Measurements from ENCODE around the gene CDH3.
A peak's percentile ranks its signal among the peaks of the same experiment; 100 is the strongest.
"Not testable (repeated sequence)": the region's sequence is repeated elsewhere in the genome, so short reads cannot be mapped to it uniquely, and the experiment has no call there.

The CDH3 gene

GRCh38 chr16:68704232-68704867 lies 59.2 kb downstream of the CDH3 start:
- peak; percentile 89 for DNase-seq (ENCODE audit: low spot score)

GRCh38 chr16:68707340-68708152 lies 62.4 kb downstream of the CDH3 start:
- peak; percentile 82 for DNase-seq (ENCODE audit: low spot score)

- DNase-seq (ENCODE audit: low spot score): no peak
Observed at GRCh38 chr16:68710211-68710610, 65.1 kb downstream of the CDH3 start.

- DNase-seq (ENCODE audit: low spot score): no peak
Observed at GRCh38 chr16:68711421-68712139, 66.5 kb downstream of the CDH3 start.

- no peak for DNase-seq (ENCODE audit: low spot score)
Observed at GRCh38 chr16:68713361-68713760, 68.3 kb downstream of the CDH3 start.

GRCh38 chr16:68715471-68715870 lies 70.4 kb downstream of the CDH3 start:
- no peak for DNase-seq (ENCODE audit: low spot score)

GRCh38 chr16:68716516-68716915 lies 71.4 kb downstream of the CDH3 start:
- not testable (repeated sequence) for DNase-seq (ENCODE audit: low spot score)

- DNase-seq (ENCODE audit: low spot score): no peak
Observed at GRCh38 chr16:68717684-68718083, 72.6 kb downstream of the CDH3 start.

GRCh38 chr16:68718590-68718989 lies 73.5 kb downstream of the CDH3 start:
- DNase-seq (ENCODE audit: low spot score): no peak

GRCh38 chr16:68719993-68720489 lies 74.9 kb downstream of the CDH3 start:
- no peak for DNase-seq (ENCODE audit: low spot score)

- no peak for DNase-seq (ENCODE audit: low spot score)
Observed at GRCh38 chr16:68722119-68723024, 77.3 kb downstream of the CDH3 start.

- no peak for DNase-seq (ENCODE audit: low spot score)
Observed at GRCh38 chr16:68724797-68725196, 79.7 kb downstream of the CDH3 start.

- DNase-seq (ENCODE audit: low spot score): no peak
Observed at GRCh38 chr16:68728523-68728922, 83.4 kb downstream of the CDH3 start.

- no peak for DNase-seq (ENCODE audit: low spot score)
Observed at GRCh38 chr16:68731637-68732036, 86.5 kb downstream of the CDH3 start.

- DNase-seq (ENCODE audit: low spot score): peak; percentile 82
Observed at GRCh38 chr16:68732042-68732680, 87.1 kb downstream of the CDH3 start.

GRCh38 chr16:68732741-68733399 lies 87.8 kb downstream of the CDH3 start:
- no peak for DNase-seq (ENCODE audit: low spot score)

- no peak for DNase-seq (ENCODE audit: low spot score)
Observed at GRCh38 chr16:68733570-68733969, 88.5 kb downstream of the CDH3 start.

GRCh38 chr16:68734782-68735181 lies 89.7 kb downstream of the CDH3 start:
- no peak for DNase-seq (ENCODE audit: low spot score)

GRCh38 chr16:68736561-68736960 lies 91.5 kb downstream of the CDH3 start:
- no peak for DNase-seq (ENCODE audit: low spot score)

GRCh38 chr16:68737046-68737729 lies 92.1 kb downstream of the CDH3 start, which contains the start of gene CDH1:
TSS of gene CDH1 (plus strand) at chr16:68737292. CDS start at chr16:68737416, 124 bp downstream.
- peak; percentile 100 for DNase-seq (ENCODE audit: low spot score)
